AG08395 (cell line): ENCODE measurements around the gene AMPD3.

Experiments used
- DNase-seq: peaks from one replicate; pipeline ENCODE4 v3.0.0; 2012; ENCODE audit warnings: mixed read lengths, low spot score

The AMPD3 gene

GRCh38 chr11:10461276-10461790, 6.3 kb downstream of the AMPD3 start:
- no peak for DNase-seq

GRCh38 chr11:10462746-10463300, 7.8 kb downstream of the AMPD3 start:
- DNase-seq, result no peak

GRCh38 chr11:10473371-10473770, 18.3 kb downstream of the AMPD3 start:
- DNase-seq, result no peak

GRCh38 chr11:10474551-10474950, 19.5 kb downstream of the AMPD3 start:
- no peak for DNase-seq

- DNase-seq, result no peak
Measured at GRCh38 chr11:10476342-10476741, 21.3 kb downstream of the AMPD3 start.

- no peak for DNase-seq
Measured at GRCh38 chr11:10476927-10477689, 22.0 kb downstream of the AMPD3 start.

- no peak for DNase-seq
Measured at GRCh38 chr11:10477690-10478046, 22.6 kb downstream of the AMPD3 start.

- DNase-seq, result no peak
Measured at GRCh38 chr11:10478066-10478465, 23.0 kb downstream of the AMPD3 start.

GRCh38 chr11:10478574-10479550, 23.8 kb downstream of the AMPD3 start:
- no peak for DNase-seq

GRCh38 chr11:10480026-10480425, 25.0 kb downstream of the AMPD3 start:
- DNase-seq, result no peak

GRCh38 chr11:10480760-10481159, 25.7 kb downstream of the AMPD3 start:
- no peak for DNase-seq

GRCh38 chr11:10481560-10482349, 26.7 kb downstream of the AMPD3 start:
- DNase-seq, result no peak

GRCh38 chr11:10483174-10483573, 28.1 kb downstream of the AMPD3 start:
- DNase-seq, result no peak

- DNase-seq, result no peak
Measured at GRCh38 chr11:10483584-10483983, 28.5 kb downstream of the AMPD3 start.

- DNase-seq, result no peak
Measured at GRCh38 chr11:10484461-10485180, 29.6 kb downstream of the AMPD3 start.

GRCh38 chr11:10485646-10486045, 30.6 kb downstream of the AMPD3 start:
- DNase-seq, result no peak

- no peak for DNase-seq
Measured at GRCh38 chr11:10486161-10486840, 31.2 kb downstream of the AMPD3 start.

- DNase-seq, result no peak
Measured at GRCh38 chr11:10487002-10487647, 32.1 kb downstream of the AMPD3 start.

- no peak for DNase-seq
Measured at GRCh38 chr11:10488121-10488933, 33.3 kb downstream of the AMPD3 start.
